ENCODE data around the gene CFAP68.
A peak's percentile ranks its signal among the peaks of the same experiment; 100 is the strongest.

CFAP68 gene

GRCh38 chr11:111878849-111879636, at the start of gene CFAP68, which contains the start of gene FDXACB1:
Gene CFAP68, plus strand, starts transcription at chr11:111879541. Its CDS starts 20 bp downstream, at chr11:111879561.
Gene FDXACB1, minus strand, starts transcription at chr11:111879165. Its CDS starts 33 bp downstream, at chr11:111879132.
- DNase-seq (ENCODE audit: low read depth), result peak; percentile 93

GRCh38 chr11:111833524-111833923, 45.8 kb upstream of the CFAP68 start:
- DNase-seq (ENCODE audit: low read depth), result no peak

- DNase-seq (ENCODE audit: low read depth), result no peak
These were observed 44.7 kb upstream of the CFAP68 start for GRCh38 chr11:111834432-111835163.

GRCh38 chr11:111835665-111836064, 43.7 kb upstream of the CFAP68 start:
- DNase-seq (ENCODE audit: low read depth), result no peak

- no peak for DNase-seq (ENCODE audit: low read depth)
These were observed 43.2 kb upstream of the CFAP68 start for GRCh38 chr11:111836162-111836561.

GRCh38 chr11:111836721-111837120, 42.6 kb upstream of the CFAP68 start:
- no peak for DNase-seq (ENCODE audit: low read depth)

GRCh38 chr11:111837366-111837891, 41.9 kb upstream of the CFAP68 start:
- no peak for DNase-seq (ENCODE audit: low read depth)

GRCh38 chr11:111838054-111838453, 41.3 kb upstream of the CFAP68 start:
- DNase-seq (ENCODE audit: low read depth), result no peak

GRCh38 chr11:111840143-111840542, 39.2 kb upstream of the CFAP68 start:
- no peak for DNase-seq (ENCODE audit: low read depth)

- DNase-seq (ENCODE audit: low read depth), result peak; percentile 82
These were observed 37.8 kb upstream of the CFAP68 start for GRCh38 chr11:111841370-111842053.

- DNase-seq (ENCODE audit: low read depth), result no peak
These were observed 35.7 kb upstream of the CFAP68 start for GRCh38 chr11:111843661-111844060.

GRCh38 chr11:111845276-111846028, 33.9 kb upstream of the CFAP68 start:
- no peak for DNase-seq (ENCODE audit: low read depth)

- no peak for DNase-seq (ENCODE audit: low read depth)
These were observed 33.3 kb upstream of the CFAP68 start for GRCh38 chr11:111846063-111846462.

GRCh38 chr11:111846636-111847035, 32.7 kb upstream of the CFAP68 start:
- DNase-seq (ENCODE audit: low read depth), result peak; percentile 49

GRCh38 chr11:111849631-111850030, 29.7 kb upstream of the CFAP68 start:
- DNase-seq (ENCODE audit: low read depth), result no peak

GRCh38 chr11:111851067-111851466, 28.3 kb upstream of the CFAP68 start:
- no peak for DNase-seq (ENCODE audit: low read depth)

GRCh38 chr11:111851636-111852035, 27.7 kb upstream of the CFAP68 start:
- DNase-seq (ENCODE audit: low read depth), result peak; percentile 18

- DNase-seq (ENCODE audit: low read depth), result no peak
These were observed 27.2 kb upstream of the CFAP68 start for GRCh38 chr11:111852103-111852502.

GRCh38 chr11:111855506-111855905, 23.8 kb upstream of the CFAP68 start:
- DNase-seq (ENCODE audit: low read depth), result no peak

GRCh38 chr11:111860257-111860656, 19.1 kb upstream of the CFAP68 start:
- DNase-seq (ENCODE audit: low read depth), result no peak

GRCh38 chr11:111870113-111870512, 9.2 kb upstream of the CFAP68 start:
- DNase-seq (ENCODE audit: low read depth), result no peak

- DNase-seq (ENCODE audit: low read depth), result no peak
These were observed 8.8 kb upstream of the CFAP68 start for GRCh38 chr11:111870522-111870885.
